Stimulated activated CD8-positive, alpha-beta memory T cell treated with anti-CD3 and anti-CD28 coated beads, Interleukin-15, amount 100 ng/mL, for 4 hours (primary cell): ENCODE results near the gene P2RX7.
"Not testable (repeated sequence)": the region's sequence is repeated elsewhere in the genome, so short reads cannot be mapped to it uniquely, and the experiment has no call there.

Experiments used
- DNase-seq, 2 donors: peaks; one replicate each; pipeline ENCODE4 v3.0.0-alpha.2; 2020; ENCODE audit warnings: low read depth in 2 of 2

P2RX7 gene

GRCh38 chr12:121229826-121230537, 97.3 kb downstream of the P2RX7 start:
- not testable (repeated sequence) for DNase-seq

- DNase-seq = no peak
Observed at GRCh38 chr12:121230538-121230907, 97.8 kb downstream of the P2RX7 start.

DNA sequence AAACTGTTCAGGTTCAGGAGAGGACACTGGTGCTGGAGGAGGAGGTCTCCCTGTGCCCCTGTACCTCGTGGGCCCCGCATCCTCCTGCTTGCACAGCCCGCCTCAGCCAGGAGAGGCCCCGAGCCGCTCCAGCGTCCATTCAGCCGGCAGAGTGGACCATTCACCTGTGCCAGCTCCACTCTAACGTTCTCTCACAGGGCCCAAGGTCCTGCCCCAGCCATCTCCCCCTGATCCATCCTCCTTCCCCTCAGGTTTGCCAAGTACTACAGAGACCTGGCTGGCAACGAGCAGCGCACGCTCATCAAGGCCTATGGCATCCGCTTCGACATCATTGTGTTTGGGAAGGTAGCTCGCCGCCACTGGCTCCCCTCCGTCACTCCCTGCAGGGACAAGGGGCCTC, 99.5 kb downstream of the P2RX7 start:
- no peak for DNase-seq

DNA sequence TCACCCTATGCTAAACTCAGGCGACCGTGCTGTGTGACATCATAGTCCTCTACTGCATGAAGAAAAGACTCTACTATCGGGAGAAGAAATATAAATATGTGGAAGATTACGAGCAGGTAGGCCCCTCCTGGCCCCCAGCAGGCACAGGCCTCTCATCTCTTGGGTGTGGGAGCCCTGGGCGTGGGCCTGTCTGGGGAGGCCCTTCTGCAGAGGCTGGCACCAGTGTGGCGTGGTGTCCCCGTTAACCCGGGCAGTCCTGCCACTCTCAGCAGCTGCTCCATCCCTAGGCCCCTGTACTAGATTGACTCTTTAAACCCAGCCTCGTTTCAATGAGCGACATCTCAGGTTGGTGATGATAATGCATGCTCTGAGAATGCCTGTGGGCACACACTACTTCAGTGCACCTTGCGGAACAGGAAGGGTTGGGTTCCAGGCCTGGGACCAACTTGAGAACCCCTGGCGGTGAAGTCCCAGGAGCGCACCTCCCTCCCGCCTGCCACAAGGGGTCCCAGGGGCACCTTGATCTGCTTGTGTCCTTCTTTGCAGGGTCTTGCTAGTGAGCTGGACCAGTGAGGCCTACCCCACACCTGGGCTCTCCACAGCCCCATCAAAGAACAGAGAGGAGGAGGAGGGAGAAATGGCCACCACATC, 100.4 kb downstream of the P2RX7 start:
- DNase-seq = no peak

GRCh38 chr12:121233628-121234020, 100.9 kb downstream of the P2RX7 start:
- DNase-seq = no peak

GRCh38 chr12:121236776-121237175, 104.1 kb downstream of the P2RX7 start:
- no peak for DNase-seq

DNA sequence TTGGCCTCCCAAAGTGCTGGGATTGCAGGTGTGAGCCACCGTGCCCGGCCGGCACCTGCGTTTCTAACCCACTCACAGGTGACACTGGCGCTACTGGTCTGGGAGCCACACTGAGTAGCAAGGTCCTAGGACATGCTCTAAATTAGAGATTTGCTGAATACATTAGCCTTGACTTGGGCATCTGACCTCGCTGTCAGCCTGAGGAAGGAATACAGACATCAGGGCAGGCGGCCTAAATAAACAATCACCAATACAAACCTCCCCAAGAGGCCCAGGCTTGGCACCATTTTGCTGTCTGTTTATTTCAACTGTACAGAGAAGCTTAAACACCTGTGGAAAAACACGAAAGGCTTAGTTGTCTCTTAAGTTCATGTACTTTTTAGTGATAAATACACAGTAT, 104.7 kb downstream of the P2RX7 start:
- DNase-seq = no peak
